Panc1 (cell line): ENCODE results near the gene POLR3H. TPM values are rescaled to one million over a fixed set of nuclear protein-coding genes. Genes with fewer than 3 reads are reported as not detected.

ENCODE experiments used
- ATAC-seq: fragments of 200-7000 bp; cut with Tn5 transposase; 2 replicates; pipeline ENCODE4 v1.9.1; 2020; ENCODE audit warnings: mild to moderate bottlenecking, moderate library complexity
- BruUV-seq: library from RNA; stranded (reverse); fragments of 400-500 nt; replicated peaks from 2 replicates; lab custom pipeline; 2021; lab: Mats Ljungman, UMichigan
- CTCF ChIA-PET: fragments of 300-600 bp; sonication (Branson Sonifier 250); formaldehyde crosslinking; loops from one replicate; lab custom pipeline; 2022; ENCODE audit warnings: antibody characterized with exemption; lab: Charles Lee
- POLR2A ChIA-PET: fragments of 300-600 bp; sonication (Branson Sonifier 250); formaldehyde crosslinking; loops from one replicate; lab custom pipeline; 2022; ENCODE audit warnings: antibody characterized with exemption; lab: Charles Lee
- DNase-seq: peaks from one replicate; pipeline ENCODE4 v3.0.0-alpha.2; 2010; ENCODE audit warnings: low read depth, low spot score
- H3K27ac ChIP-seq: 2 replicates; pipeline ENCODE4 v1.5.1; 2011; ENCODE audit warnings: mild to moderate bottlenecking, low read length, inconsistent platforms
- H3K27me3 ChIP-seq: fragments of 200-500 bp; sonication (Bioruptor generic); 2 replicates; pipeline ENCODE4 v1.6.0; 2014; ENCODE audit warnings: low read length, inconsistent platforms; ENCODE audit not compliant: control insufficient read depth, insufficient read depth
- H3K36me3 ChIP-seq: fragments of 200-500 bp; sonication (Bioruptor generic); 2 replicates; pipeline ENCODE4 v1.5.1; 2014; ENCODE audit warnings: inconsistent platforms, mild to moderate bottlenecking, low read length, moderate library complexity; ENCODE audit not compliant: control insufficient read depth, insufficient read depth
- H3K4me1 ChIP-seq: 2 replicates; pipeline ENCODE4 v1.5.1; 2011; ENCODE audit warnings: inconsistent platforms, mild to moderate bottlenecking, low read length, moderate library complexity; ENCODE audit not compliant: control insufficient read depth, insufficient read depth
- H3K4me3 ChIP-seq, 2 experiments: 2 replicates each; pipeline ENCODE4 v1.5.1; 2011 to 2012; ENCODE audit warnings: low read depth in 2 of 2, low read length in 2 of 2, mild to moderate bottlenecking in 2 of 2, inconsistent platforms in 1 of 2, moderate library complexity in 1 of 2
- H3K9me3 ChIP-seq: fragments of 200-500 bp; sonication (Bioruptor generic); 2 replicates; pipeline ENCODE4 v1.5.1; 2014; ENCODE audit warnings: low read depth, mild to moderate bottlenecking, inconsistent platforms, low read length, moderate library complexity; ENCODE audit not compliant: control insufficient read depth, insufficient read depth
- POLR2AphosphoS5 ChIP-seq: IDR thresholded peaks from 2 replicates; pipeline ENCODE4 v1.6.1; 2012; ENCODE audit warnings: mild to moderate bottlenecking, low read depth, low read length, moderate library complexity
- REST ChIP-seq, 2 experiments: IDR thresholded peaks; 2 replicates each; pipeline ENCODE4 v1.6.1; 2011 to 2012; ENCODE audit warnings: low read depth in 2 of 2, control low read depth in 1 of 2, low read length in 1 of 2, mild to moderate bottlenecking in 1 of 2, moderate library complexity in 1 of 2; ENCODE audit not compliant: insufficient read depth in 1 of 2
- SIN3A ChIP-seq: IDR thresholded peaks from 2 replicates; pipeline ENCODE4 v1.6.1; 2012; ENCODE audit warnings: low read depth, mild to moderate bottlenecking, low read length, moderate library complexity, borderline replicate concordance; ENCODE audit not compliant: insufficient read depth
- TCF7L2 ChIP-seq: IDR thresholded peaks from 2 replicates; pipeline ENCODE4 v1.6.1; 2011; ENCODE audit warnings: mild to moderate bottlenecking, low read depth, low read length, inconsistent platforms
- in situ Hi-C: cut with HindIII; loops from 2 replicates; pipeline ENCODE4 v1.10.0; 2016; ENCODE audit warnings: low sequenced_read_pairs, low pct_unique_long_range_greater_than_20kb
- intact Hi-C: fragments of 100-400 bp; cut with micrococcal nuclease; formaldehyde crosslinking; loops from one replicate; pipeline ENCODE4 v1.10.0; 2022; ENCODE audit not compliant: unreplicated experiment
- total RNA-seq: library from RNA; stranded (reverse); gene quantifications from one replicate; pipeline ENCODE4 v1.2.1, GENCODE V29; 2021; ENCODE audit not compliant: unreplicated experiment
- TF ChIP-seq, protein P1 (sequence below): fragments of 450-650 bp; IDR thresholded peaks from 2 replicates; pipeline ENCODE4 v1.5.1; 2017; ENCODE audit warnings: mild to moderate bottlenecking

The POLR3H gene
- total RNA-seq, 1 experiment from 2014 or later = 46.6 TPM

DNA sequence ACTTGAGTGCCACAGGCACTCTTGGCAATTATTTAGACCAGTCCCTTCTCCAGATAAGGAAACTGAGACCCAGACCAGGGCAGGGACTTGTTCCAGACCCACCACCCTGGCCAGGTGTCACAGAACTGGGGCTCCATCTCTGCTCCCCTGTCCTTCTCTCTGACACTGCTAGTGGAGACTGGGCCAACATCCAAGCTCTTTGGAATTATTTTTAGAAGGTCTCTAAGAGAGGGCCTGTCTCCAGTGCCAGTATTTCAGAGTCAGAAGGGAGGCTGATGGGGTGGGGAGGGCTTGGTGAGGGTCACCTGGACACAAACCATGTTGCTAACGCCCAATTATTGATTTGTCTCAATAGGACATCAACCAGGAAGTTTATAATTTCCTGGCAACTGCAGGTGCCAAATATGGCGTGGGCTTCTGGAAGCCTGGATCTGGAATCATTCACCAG, 32.7 kb downstream of the POLR3H start:
- Histone ChIP-seq H3K27me3 (no peaks in the 10 kb centered on the region), H3K4me3 (no peak overlapping the region), H3K27ac (no peak overlapping the region), H3K9me3 (no peaks in the 10 kb centered on the region), H3K4me1 (no peaks in the 10 kb centered on the region), H3K36me3 (no peaks in the 10 kb centered on the region; the same call in 1 of the 2 replicates)
- BruUV-seq = no TSS peak
- DNase-seq (no peak), ATAC-seq (no peak)
- TF ChIP-seq TCF7L2 = no peak
- no peak for TF ChIP-seq SIN3A
- TF ChIP-seq, protein P1, sequence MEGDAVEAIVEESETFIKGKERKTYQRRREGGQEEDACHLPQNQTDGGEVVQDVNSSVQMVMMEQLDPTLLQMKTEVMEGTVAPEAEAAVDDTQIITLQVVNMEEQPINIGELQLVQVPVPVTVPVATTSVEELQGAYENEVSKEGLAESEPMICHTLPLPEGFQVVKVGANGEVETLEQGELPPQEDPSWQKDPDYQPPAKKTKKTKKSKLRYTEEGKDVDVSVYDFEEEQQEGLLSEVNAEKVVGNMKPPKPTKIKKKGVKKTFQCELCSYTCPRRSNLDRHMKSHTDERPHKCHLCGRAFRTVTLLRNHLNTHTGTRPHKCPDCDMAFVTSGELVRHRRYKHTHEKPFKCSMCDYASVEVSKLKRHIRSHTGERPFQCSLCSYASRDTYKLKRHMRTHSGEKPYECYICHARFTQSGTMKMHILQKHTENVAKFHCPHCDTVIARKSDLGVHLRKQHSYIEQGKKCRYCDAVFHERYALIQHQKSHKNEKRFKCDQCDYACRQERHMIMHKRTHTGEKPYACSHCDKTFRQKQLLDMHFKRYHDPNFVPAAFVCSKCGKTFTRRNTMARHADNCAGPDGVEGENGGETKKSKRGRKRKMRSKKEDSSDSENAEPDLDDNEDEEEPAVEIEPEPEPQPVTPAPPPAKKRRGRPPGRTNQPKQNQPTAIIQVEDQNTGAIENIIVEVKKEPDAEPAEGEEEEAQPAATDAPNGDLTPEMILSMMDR = no peak
- no peak for TF ChIP-seq POLR2AphosphoS5
- TF ChIP-seq REST (IDR thresholded peaks at IDR 0.05; ENCODE audit: insufficient read depth in 1 of 2, low read depth in 2 of 2, low read length in 1 of 2) = no peak
- ChIA-PET CTCF (no interaction called here), POLR2A (no interaction called here)
- intact Hi-C loops = no loop called here
- in situ Hi-C loops = no loop called here

DNA sequence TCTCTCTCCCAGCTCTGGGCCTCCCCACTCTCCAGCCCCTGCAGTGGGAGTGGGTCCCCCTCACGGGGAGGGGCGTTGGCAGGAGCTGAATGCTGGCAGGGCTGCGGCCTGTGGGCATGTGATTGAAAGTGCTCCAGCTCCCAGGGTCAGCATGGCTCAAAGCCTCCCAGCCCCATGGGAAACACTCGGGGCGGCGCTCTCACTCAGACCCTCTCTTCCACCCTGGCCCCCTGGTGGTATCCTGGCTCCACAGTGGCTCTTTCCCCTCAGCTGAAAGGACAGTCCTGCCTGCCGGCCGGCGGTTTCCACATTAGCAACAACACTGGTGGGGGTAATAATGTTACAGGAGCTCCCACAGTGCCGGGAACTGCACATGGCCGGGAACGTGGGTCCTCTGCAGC, 35.5 kb downstream of the POLR3H start:
- Histone ChIP-seq H3K27ac (no peak overlapping the region), H3K4me1 (no peaks in the 10 kb centered on the region), H3K27me3 (no peaks in the 10 kb centered on the region), H3K9me3 (no peaks in the 10 kb centered on the region), H3K36me3 (no peaks in the 10 kb centered on the region; the same call in 1 of the 2 replicates), H3K4me3 (no peak overlapping the region)
- in situ Hi-C loops = no loop called here
- ChIA-PET CTCF (no interaction called here), POLR2A (no interaction called here)
- BruUV-seq = no TSS peak
- DNase-seq = no peak
- TF ChIP-seq SIN3A = no peak
- TF ChIP-seq REST (IDR thresholded peaks at IDR 0.05; ENCODE audit: insufficient read depth in 1 of 2, low read depth in 2 of 2, low read length in 1 of 2) = no peak
- TF ChIP-seq POLR2AphosphoS5 = no peak
- TF ChIP-seq TCF7L2 = no peak
- TF ChIP-seq, protein P1 = no peak
- intact Hi-C loops = no loop called here
- no peak for ATAC-seq
